Thyroid gland (tissue), 4 donors: ENCODE data around the gene SIM2.

ENCODE experiments used
- CTCF ChIP-seq, 6 experiments: fragments of 200-600 bp in 3 of 6; fragments of 450-650 bp in 3 of 6; sonication (generic) in 3 of 6; IDR thresholded peaks; one replicate each; pipeline ENCODE4 v1.5.1; 2016 to 2019; ENCODE audit warnings: antibody characterized with exemption in 6 of 6, mild to moderate bottlenecking in 2 of 6, inconsistent platforms in 1 of 6, moderate library complexity in 1 of 6
- POLR2A ChIP-seq, 2 donors: fragments of 450-650 bp; IDR thresholded peaks; one replicate each; pipeline ENCODE4 v1.6.1; 2017; ENCODE audit warnings: antibody characterized with exemption in 2 of 2, mild to moderate bottlenecking in 2 of 2, moderate library complexity in 1 of 2

GRCh38 chr21:36735201-36735515 is 36.2 kb downstream of the SIM2 start:
- no peak for TF ChIP-seq POLR2A (IDR thresholded peaks at IDR 0.05)
- TF ChIP-seq CTCF (IDR thresholded peaks at IDR 0.05): no peak
